Endothelial cell of umbilical vein (primary cell): Measurements from ENCODE around the gene ZNF181. TPM values are rescaled to one million over a fixed set of nuclear protein-coding genes. Genes with fewer than 3 reads are reported as not detected.

Experiments
- BruUV-seq: library from RNA; stranded (reverse); fragments of 400-500 nt; replicated peaks from 2 replicates; lab custom pipeline; 2021; lab: Mats Ljungman, UMichigan
- CTCF ChIA-PET: fragments of 300-600, 350-600 bp; sonication (Branson Sonifier 250); formaldehyde crosslinking; loops from one replicate; lab custom pipeline; 2021; ENCODE audit warnings: antibody characterized with exemption, inconsistent platforms; lab: Charles Lee
- POLR2A ChIA-PET: fragments of 300-600, 350-600 bp; sonication (Branson Sonifier 250); formaldehyde crosslinking; loops from one replicate; lab custom pipeline; 2021; ENCODE audit warnings: antibody characterized with exemption, inconsistent platforms; lab: Charles Lee
- DNase-seq: peaks from one replicate; pipeline ENCODE4 v3.0.0-alpha.2; 2011; ENCODE audit warnings: low read depth, low spot score
- FAIRE-seq: peaks from 2 replicates; lab custom pipeline; 2011; peaks lifted over from hg19 to GRCh38; lab: Jason Lieb, UNC
- H2AFZ ChIP-seq: 2 replicates; pipeline ENCODE4 v1.6.0; 2012; ENCODE audit warnings: low read depth, low read length, control low read depth, inconsistent platforms
- H3K27ac ChIP-seq: 2 replicates; pipeline ENCODE4 v1.5.1; 2011; ENCODE audit warnings: low read depth, mild to moderate bottlenecking, control low read depth, low read length, moderate library complexity; ENCODE audit not compliant: insufficient read depth
- H3K27me3 ChIP-seq, 2 experiments: 2 replicates each; pipeline versions ENCODE4 v1.6.0 to v1.6.1; 2011; ENCODE audit warnings: low read length in 2 of 2, mixed read lengths in 1 of 2; ENCODE audit not compliant: control insufficient read depth in 2 of 2, insufficient read depth in 2 of 2
- H3K36me3 ChIP-seq, 2 experiments: 2 replicates in 1 of 2; 3 replicates in 1 of 2; pipeline ENCODE4 v1.5.1; 2011; ENCODE audit warnings: low read length in 2 of 2, mild to moderate bottlenecking in 1 of 2, moderate library complexity in 1 of 2; ENCODE audit not compliant: control insufficient read depth in 2 of 2, insufficient read depth in 2 of 2; ENCODE audit errors: extremely low read depth in 1 of 2
- H3K4me1 ChIP-seq: 3 replicates; pipeline ENCODE4 v1.5.1; 2011; ENCODE audit warnings: mild to moderate bottlenecking, low read length; ENCODE audit not compliant: control insufficient read depth, insufficient read depth; ENCODE audit errors: extremely low read depth
- H3K4me2 ChIP-seq: 2 replicates; pipeline ENCODE4 v1.6.1; 2011; ENCODE audit warnings: low read length, control low read depth, mixed read lengths; ENCODE audit not compliant: insufficient read depth
- H3K4me3 ChIP-seq, 3 experiments: fragments of 200-600 bp in 1 of 3; sonication (generic), shearing (Covaris generic) in 1 of 3; replicated peaks in 1 of 3; 2 replicates each; pipeline ENCODE4 v1.5.1; 2011 to 2016; ENCODE audit warnings: control low read depth in 3 of 3, low read length in 3 of 3, mild to moderate bottlenecking in 2 of 3, inconsistent platforms in 1 of 3, low read depth in 1 of 3, moderate library complexity in 1 of 3; ENCODE audit not compliant: insufficient read depth in 1 of 3
- H3K79me2 ChIP-seq: 2 replicates; pipeline ENCODE4 v1.6.0; 2012; ENCODE audit warnings: low read length, inconsistent platforms; ENCODE audit not compliant: control insufficient read depth, insufficient read depth
- H3K9ac ChIP-seq: replicated peaks from 2 replicates; pipeline ENCODE3; 2011; ENCODE audit warnings: low read length, control low read depth; ENCODE audit not compliant: insufficient read depth; ENCODE audit errors: extremely low read depth
- H3K9me1 ChIP-seq: replicated peaks from 3 replicates; pipeline ENCODE4 v1.6.0; 2011; ENCODE audit warnings: mild to moderate bottlenecking, low read length; ENCODE audit not compliant: control insufficient read depth, insufficient read depth; ENCODE audit errors: extremely low read depth
- H3K9me3 ChIP-seq: replicated peaks from 2 replicates; pipeline ENCODE4 v1.5.1; 2012; ENCODE audit warnings: low read length, inconsistent platforms; ENCODE audit not compliant: control insufficient read depth, insufficient read depth
- H4K20me1 ChIP-seq: replicated peaks from 2 replicates; pipeline ENCODE3; 2011; ENCODE audit warnings: mild to moderate bottlenecking, low read length; ENCODE audit not compliant: control insufficient read depth, insufficient read depth; ENCODE audit errors: extremely low read depth
- CTCF ChIP-seq, 2 donors: IDR thresholded peaks; 1 replicate in 1 of 2; 2 replicates in 1 of 2; pipeline ENCODE4 v1.5.1; 2011; ENCODE audit warnings: low read length in 2 of 2, mild to moderate bottlenecking in 2 of 2, moderate library complexity in 2 of 2, control low read depth in 1 of 2, inconsistent platforms in 1 of 2, low read depth in 1 of 2; ENCODE audit not compliant: insufficient read depth in 1 of 2; ENCODE audit errors: extremely low read depth in 1 of 2
- EZH2 ChIP-seq: IDR thresholded peaks from 2 replicates; pipeline ENCODE4 v1.6.1; 2012; ENCODE audit warnings: borderline replicate concordance, low read depth, mild to moderate bottlenecking, moderate library complexity, low read length, inconsistent platforms; ENCODE audit not compliant: severe bottlenecking
- FOS ChIP-seq: IDR thresholded peaks from 2 replicates; pipeline ENCODE4 v1.6.1; 2011; ENCODE audit warnings: mild to moderate bottlenecking, low read length, moderate library complexity, borderline replicate concordance; ENCODE audit not compliant: insufficient read depth
- GATA2 ChIP-seq: IDR thresholded peaks from 2 replicates; pipeline ENCODE4 v1.7.0; 2011; ENCODE audit warnings: low read depth, mild to moderate bottlenecking, moderate library complexity, mixed read lengths, low read length; ENCODE audit not compliant: insufficient read length, insufficient read depth
- JUN ChIP-seq: IDR thresholded peaks from 2 replicates; pipeline ENCODE4 v1.6.1; 2011; ENCODE audit warnings: borderline replicate concordance, low read depth; ENCODE audit not compliant: insufficient read length, insufficient read depth
- MYC ChIP-seq: IDR thresholded peaks from one replicate; pipeline ENCODE4 v1.6.1; 2011; ENCODE audit warnings: mild to moderate bottlenecking, low read depth, low read length
- POLR2A ChIP-seq: IDR thresholded peaks from 2 replicates; pipeline ENCODE4 v1.6.1; 2012; ENCODE audit warnings: low read depth, mild to moderate bottlenecking, control low read depth, low read length
- POLR2AphosphoS5 ChIP-seq: IDR thresholded peaks from 2 replicates; pipeline ENCODE4 v1.6.1; 2012; ENCODE audit warnings: low read depth, mild to moderate bottlenecking, control low read depth, low read length, moderate library complexity; ENCODE audit not compliant: insufficient read depth
- dilution Hi-C: fragments of 300-500 bp; cut with MboI; formaldehyde crosslinking; loops from one replicate; pipeline ENCODE4 v1.15.0; 2019; ENCODE audit warnings: low sequenced_read_pairs; ENCODE audit not compliant: extremely low pct_ligation_motif_present
- intact Hi-C: fragments of 100-400 bp; cut with micrococcal nuclease; formaldehyde crosslinking; loops from one replicate; pipeline ENCODE4 v1.10.0; 2022
- polyA plus RNA-seq, 4 experiments: library from polyadenylated mRNA; depleted of rRNA in 3 of 4; stranded (reverse) in 3 of 4; unstranded in 1 of 4; fragments of >200 nt; gene quantifications; 2 replicates each; pipeline versions ENCODE4 v1.2.1 to v1.2.3, GENCODE V29; 2011 to 2012; ENCODE audit warnings: missing spikeins in 1 of 4
- total RNA-seq: library from RNA; stranded (reverse); gene quantifications from 2 replicates; pipeline ENCODE4 v1.2.3, GENCODE V29; 2021
- TF ChIP-seq, protein P1 (sequence below): IDR thresholded peaks from 2 replicates; pipeline ENCODE4 v1.6.1; 2011; ENCODE audit not compliant: insufficient read depth, insufficient read length

ZNF181 gene
- total and polyA plus RNA-seq, 2 donors (not counting 3 experiments of a cell fraction or from before 2014, with no cell fraction given) = 4.7 to 5.0 TPM

DNA sequence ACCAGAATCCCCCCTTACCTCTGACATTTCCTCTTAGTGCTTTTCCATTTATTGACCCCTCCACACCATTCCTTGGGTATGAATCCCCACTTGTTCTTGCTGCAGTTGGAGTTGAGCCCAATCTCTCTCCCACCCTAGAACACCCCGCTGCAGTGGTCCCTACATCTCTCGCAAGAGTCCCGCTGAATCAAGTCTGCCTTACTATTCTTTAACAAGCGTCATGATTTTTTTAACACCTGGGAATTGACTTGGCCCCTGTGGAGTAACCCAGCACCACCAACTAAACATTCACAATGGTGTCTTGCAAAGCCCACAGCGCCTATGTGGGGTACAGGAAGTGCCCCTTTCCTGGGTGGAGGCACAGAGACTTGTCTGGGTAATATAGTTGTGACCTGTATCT is 52.2 kb downstream of the ZNF181 start:
- CTCF ChIA-PET = no interaction called here
- no peak overlapping the region for H2AFZ ChIP-seq
- DNase-seq (no peak), FAIRE-seq (no peak)
- H3K4me2 ChIP-seq = no peak overlapping the region
- H3K4me1 ChIP-seq = no peaks in the 10 kb centered on the region
- no peaks in the 10 kb centered on the region for H3K36me3 ChIP-seq
- H4K20me1 ChIP-seq = no peaks in the 10 kb centered on the region
- no peaks in the 10 kb centered on the region for H3K79me2 ChIP-seq
- no peaks in the 10 kb centered on the region for H3K9me1 ChIP-seq
- no peak overlapping the region for H3K9ac ChIP-seq
- TF ChIP-seq GATA2 (no peak), MYC (no peak)
- no peaks in the 10 kb centered on the region for H3K27me3 ChIP-seq
- H3K9me3 ChIP-seq = no peaks in the 10 kb centered on the region
- H3K4me3 ChIP-seq = no peak overlapping the region
- H3K27ac ChIP-seq = no peak overlapping the region
- dilution Hi-C loops (no loop called here), intact Hi-C loops (no loop called here)
- BruUV-seq = no TSS peak
- POLR2A ChIA-PET = no interaction called here

DNA sequence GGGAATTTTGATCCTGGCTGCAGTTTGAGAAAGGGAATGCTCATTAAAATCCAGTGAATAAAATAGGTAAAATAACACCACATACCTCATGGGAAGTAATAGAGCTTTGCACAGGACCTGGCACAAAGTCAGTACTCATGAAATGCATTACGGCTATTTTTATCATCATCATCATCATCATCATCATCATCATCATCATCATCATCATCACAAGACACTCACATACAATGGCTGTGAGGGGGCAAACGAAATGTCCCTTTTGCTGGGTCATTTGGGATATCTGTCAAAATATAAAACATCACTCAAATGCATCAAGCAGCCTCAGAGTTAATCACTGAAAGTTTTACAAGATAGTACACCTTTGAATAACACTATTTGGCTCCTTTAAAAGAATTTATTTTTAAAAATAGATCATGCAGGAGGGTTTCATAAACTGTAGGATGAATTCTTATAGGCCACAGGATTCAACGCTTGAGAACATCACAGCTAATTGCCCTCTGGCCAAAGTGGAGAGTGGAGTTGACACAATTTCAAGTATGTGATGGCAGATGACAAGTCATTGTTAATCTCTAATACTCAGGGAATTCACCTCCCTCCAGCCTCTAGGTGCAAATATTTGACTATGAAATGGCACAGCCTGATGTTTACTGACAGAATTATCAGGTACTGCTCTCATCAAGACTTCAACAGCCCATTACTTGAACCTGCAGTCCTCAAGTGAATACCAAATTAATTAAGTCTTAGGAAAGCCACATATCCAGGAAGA is 53.2 kb downstream of the ZNF181 start:
- intact Hi-C loops = no loop called here
- Histone ChIP-seq H3K4me3 (no peak overlapping the region), H4K20me1 (no peaks in the 10 kb centered on the region), H3K27me3 (no peaks in the 10 kb centered on the region), H3K9me3 (no peaks in the 10 kb centered on the region), H3K9ac (no peak overlapping the region), H3K4me2 (no peak overlapping the region), H3K36me3 (no peaks in the 10 kb centered on the region), H2AFZ (no peak overlapping the region), H3K4me1 (no peaks in the 10 kb centered on the region), H3K27ac (no peak overlapping the region), H3K9me1 (no peaks in the 10 kb centered on the region), H3K79me2 (no peaks in the 10 kb centered on the region)
- CTCF ChIA-PET = no interaction called here
- FAIRE-seq (no peak), DNase-seq (no peak)
- no peak for TF ChIP-seq JUN
- no peak for TF ChIP-seq POLR2A
- no peak for TF ChIP-seq GATA2
- TF ChIP-seq MYC = no peak
- TF ChIP-seq CTCF (IDR thresholded peaks at IDR 0.05; ENCODE audit: extremely low read depth in 1 of 2, insufficient read depth in 1 of 2, low read depth in 1 of 2, low read length in 2 of 2) = no peak
- TF ChIP-seq EZH2 = no peak
- TF ChIP-seq FOS = no peak
- no peak for TF ChIP-seq POLR2AphosphoS5
- TF ChIP-seq, protein P1, sequence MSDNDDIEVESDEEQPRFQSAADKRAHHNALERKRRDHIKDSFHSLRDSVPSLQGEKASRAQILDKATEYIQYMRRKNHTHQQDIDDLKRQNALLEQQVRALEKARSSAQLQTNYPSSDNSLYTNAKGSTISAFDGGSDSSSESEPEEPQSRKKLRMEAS = no peak
- dilution Hi-C loops = no loop called here
- POLR2A ChIA-PET = no interaction called here
- no TSS peak for BruUV-seq
